NCI-H1105 treated with DMSO at 0.1 percent for 48 hours (cell line): ENCODE results near the gene BCL6.
"Not testable (repeated sequence)": the region's sequence is repeated elsewhere in the genome, so short reads cannot be mapped to it uniquely, and the experiment has no call there.

Experiments used
- DNase-seq: peaks from one replicate; lab custom pipeline; 2025; lab: John Stamatoyannopoulos, UW

BCL6 gene

GRCh38 chr3:187713504-187713903 is 31.8 kb downstream of the BCL6 start:
- DNase-seq, result no peak

DNA sequence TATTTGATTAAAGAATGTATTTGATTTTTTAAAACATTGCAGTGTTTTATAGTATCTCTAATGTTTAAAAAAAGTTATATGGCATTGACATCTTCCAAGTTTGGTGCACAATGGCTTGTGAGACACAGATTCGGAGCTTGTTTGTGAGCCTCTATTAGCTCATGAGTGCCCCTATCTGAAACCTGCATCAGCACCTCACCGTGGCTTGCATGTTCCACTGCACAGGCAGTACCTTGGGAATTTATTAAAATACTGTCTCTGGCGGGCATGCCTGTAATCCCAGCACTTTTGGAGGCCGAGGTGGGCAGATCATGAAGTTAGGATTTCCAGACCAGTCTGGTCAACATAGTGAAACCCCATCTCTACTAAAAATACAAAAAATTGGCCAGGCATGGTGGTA is 36.1 kb downstream of the BCL6 start:
- DNase-seq, result no peak

DNA sequence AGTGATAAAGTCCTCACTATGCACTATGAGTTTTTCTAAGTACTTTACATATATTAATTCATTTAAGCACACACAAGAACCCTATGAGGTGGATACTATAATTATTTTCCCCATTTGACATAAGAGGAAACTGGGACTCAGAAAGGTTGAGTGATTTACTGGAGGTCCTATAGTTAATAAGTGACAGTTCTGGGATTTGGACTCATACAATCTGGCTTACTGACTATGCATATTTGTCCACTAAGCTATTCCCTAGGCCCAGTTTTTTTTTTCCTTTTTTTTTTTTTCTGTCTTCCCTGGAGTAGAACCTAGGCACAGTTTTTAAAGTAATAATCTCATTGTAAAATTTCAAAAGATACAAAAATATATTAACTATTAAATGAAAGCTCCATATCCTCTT is 36.6 kb downstream of the BCL6 start:
- no peak for DNase-seq

- no peak for DNase-seq
Observed at GRCh38 chr3:187706971-187707370, 38.3 kb downstream of the BCL6 start.

GRCh38 chr3:187705164-187705563 is 40.1 kb downstream of the BCL6 start:
- DNase-seq, result no peak

- DNase-seq, result no peak
Observed at GRCh38 chr3:187702507-187703033, 42.7 kb downstream of the BCL6 start, which contains the start of gene RTP2. RTP2 (minus strand) TSS chr3:187702557; CDS start chr3:187702128, 429 bp downstream.

DNA sequence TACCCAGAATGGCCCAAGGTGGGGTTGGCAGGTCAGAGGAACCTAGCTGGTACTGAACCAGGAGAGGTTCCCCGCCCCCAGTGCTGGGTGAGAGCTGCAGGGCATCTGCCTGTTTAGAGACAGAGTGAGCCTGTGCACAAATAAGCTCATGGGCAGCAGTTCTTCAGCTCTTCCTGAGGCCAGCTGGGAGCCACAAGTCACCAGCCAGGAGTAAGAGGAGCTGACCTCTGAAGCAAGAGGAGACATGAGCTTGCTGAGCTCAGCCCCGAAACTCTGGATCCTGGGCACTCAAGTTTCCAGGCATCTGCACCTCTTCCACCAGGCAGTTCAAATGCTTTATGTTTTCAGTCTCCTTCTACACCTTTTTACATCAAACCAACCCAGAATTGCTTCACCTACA is 45.0 kb downstream of the BCL6 start:
- DNase-seq, result no peak

DNA sequence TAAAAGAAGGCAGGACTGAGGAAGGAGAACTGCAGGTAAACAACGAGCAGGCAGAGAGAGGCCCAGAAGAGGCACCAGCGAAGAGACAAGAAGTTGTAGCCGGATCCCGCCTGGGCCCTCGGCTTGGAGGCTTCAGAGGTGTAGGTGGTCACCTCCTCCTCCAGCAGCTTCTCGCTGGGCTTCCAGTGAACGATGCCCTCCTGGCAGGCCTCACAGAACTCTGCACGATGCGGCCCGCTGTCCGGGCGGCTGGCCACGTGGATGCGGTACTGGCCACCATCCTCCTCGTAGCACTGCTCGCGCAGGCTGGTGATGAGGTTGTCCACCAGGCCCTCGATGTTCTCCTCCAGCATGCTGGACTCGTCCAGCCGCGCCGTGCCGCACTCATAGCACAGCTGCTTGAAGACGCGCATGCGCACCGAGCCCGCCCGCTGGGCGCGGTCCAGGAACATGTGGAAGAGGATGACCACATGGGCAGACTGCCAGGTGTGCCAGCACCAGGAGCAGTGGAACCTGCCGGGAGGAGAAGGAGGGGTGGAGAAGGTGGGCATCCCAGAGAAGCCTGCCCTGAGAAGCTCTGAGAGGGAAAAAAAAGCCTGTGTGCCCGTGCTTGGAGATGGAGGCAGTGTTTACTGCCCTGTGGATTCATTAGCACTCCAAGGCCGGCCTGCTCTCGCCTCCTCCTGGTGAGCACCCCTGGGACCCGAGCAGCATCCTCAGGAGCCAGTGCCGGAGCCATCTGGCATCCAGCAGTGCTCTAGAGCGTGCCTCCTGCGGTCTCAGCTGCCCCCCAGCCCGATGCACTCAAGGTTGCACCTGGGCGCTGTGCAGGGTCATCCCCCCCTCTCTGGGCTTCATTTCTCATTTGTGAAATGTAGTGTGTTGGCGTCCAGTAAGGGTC is 46.5 kb downstream of the BCL6 start:
- DNase-seq, result no peak

DNA sequence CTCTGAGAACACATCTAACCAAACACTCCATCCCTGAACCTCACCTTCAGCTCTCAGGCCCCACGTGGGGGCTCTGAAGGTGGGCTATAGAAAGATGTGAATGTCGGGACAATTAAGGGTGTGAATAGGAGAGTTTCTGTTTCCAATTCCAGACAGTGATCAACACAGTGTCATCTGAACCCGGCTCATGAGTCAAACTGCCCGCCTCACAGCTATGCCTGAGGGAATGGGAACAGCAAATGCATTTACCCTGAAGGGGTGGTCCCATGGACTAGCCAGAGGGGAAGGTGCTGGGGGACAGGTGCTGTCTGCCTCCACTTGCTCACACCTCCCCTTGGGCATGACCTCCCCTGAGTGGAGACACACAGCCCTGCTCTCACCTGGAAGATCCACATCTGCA is 49.2 kb downstream of the BCL6 start:
- no peak for DNase-seq

DNA sequence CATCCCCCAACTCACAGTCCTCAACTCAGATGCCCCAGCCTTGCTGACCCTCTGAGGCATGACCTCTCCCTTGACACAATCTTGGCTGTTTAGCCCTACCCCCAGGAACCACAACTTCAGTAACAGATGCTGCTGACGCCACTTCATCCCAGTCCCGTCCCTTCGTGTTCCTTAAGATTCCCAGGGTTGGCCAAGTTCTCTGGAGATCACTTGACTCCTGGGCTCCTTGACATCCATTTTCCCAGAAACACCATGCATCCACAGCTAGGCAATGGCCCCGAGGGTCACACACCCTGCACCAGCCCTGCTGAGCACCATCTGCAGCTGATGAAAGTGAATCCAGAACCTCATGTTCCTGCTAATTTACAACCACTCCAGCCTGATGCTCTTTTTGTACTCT is 49.8 kb downstream of the BCL6 start:
- DNase-seq, result no peak

DNA sequence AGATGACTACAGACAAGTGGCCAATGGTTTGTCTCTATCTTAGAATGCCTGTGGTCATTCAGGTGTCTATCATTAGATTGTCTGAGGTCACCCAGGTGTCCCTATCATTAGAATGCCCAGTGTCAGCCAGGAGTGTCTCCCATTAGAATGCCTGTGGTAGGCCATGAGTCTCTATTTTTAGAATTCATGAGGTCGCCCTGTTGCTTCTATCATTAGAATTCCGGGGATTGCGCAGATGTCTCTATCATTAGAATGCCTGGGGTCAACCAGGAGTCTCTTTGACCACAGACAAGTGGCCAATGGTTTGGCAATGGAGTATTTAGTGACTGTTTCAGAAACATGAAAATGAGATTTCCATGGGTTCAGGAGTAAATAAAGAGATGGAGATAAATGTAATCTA is 50.5 kb downstream of the BCL6 start:
- DNase-seq, result no peak

DNA sequence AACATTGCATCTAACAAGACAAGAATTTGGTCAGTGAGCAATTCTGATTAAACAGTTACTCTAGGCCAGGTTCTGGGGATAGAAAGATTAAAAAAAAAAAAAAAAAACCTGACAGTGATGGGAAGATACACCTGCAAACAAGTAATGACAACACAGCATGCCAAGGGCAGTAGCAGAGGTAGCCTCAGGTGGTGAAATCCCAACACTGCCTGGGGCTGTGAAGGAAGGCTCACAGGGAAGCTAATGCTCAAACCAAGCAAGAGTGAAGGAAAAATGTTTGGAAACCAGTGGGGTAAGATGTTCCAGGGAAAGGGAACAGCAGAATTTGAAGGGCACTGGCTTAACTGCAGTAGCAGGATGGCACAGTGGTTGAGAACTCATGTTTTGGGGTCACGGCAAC is 51.8 kb downstream of the BCL6 start:
- no peak for DNase-seq

DNA sequence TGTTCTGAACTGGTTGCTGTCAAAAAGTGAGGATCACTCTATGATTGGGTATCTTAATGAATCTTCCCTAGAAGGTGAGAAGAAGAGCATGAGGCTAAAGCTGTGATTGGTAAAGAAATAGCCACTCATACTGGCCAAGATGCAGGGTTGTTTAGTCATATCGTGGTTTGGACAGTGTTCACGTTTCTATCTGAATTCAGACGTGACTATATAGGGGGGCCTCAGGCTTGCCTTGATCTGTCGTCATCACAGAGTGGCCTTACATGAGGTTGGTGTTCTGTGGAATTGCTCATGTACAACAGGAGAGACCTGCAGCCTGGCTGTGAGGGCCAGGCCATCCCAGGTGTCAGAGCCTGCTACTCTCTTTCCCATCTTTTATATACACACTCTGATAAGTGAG is 55.3 kb downstream of the BCL6 start:
- DNase-seq, result no peak

DNA sequence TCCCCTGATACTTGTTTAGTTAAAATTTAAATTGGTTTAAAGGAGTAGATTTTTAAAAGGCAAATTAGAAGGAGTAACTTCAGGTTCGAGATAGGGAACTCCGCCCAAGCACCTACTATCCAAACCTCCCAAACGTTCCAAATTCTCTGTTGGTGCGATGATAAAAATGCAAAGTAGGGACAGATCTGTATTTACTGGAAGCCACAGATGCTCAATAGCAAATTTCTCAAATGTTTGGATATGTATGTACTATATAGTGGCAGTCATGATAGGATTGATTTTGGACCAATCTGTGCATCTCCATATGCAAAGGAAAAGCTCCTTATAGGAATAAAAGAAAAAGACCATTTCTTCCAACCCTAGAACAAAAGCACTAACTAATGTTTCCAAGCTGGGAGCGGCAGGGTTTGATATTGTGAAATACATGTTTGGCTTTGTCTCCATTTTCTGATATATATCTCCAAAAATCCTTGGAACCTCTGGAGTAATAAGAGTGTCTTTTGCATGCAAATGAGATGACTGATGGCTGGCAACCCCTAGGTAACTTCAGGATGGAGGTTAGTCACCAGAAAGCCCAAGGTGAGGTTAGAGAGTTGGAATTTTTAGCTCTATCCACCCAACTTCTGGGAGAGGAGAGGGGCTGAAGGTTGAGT is 58.5 kb downstream of the BCL6 start:
- DNase-seq, result no peak

- no peak for DNase-seq
Observed at GRCh38 chr3:187685948-187686347, 59.3 kb downstream of the BCL6 start.

DNA sequence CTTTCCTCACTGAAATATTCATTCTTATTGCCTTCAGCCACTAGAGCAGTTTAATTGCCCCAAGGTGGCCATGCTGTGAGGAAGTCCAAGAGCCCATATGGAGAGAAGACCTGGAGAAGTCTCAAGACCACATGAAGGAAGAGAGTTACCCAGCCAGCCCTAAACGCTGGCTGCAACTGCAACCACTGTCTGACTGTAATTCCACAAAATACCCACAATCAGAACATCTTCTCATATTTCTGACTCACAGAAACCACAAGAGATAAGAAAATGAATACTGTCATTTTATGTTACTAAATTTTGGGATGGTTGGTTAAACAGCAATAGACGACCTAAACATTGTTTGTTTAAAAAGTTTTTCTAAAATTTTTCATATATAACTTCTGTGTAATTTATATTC is 60.4 kb downstream of the BCL6 start:
- DNase-seq, result no peak

DNA sequence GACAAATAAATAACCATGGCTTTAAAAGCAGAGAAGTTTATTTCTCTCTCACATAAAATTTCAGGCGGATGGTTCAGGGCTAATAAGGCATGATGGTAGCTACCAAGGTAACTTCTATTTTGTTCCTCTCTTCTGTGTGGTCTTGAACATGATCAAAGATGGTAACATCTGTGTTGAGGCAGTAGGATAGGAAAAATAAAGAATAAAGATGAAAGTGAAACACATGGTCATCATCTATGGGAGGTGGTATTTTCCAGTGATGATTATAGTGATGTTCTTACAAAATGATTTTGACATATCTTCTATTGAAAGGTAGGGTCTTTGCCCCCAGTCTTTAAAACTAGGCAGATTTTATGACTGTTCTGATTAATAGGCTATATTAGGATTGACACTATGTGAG is 60.8 kb downstream of the BCL6 start:
- no peak for DNase-seq

- not testable (repeated sequence) for DNase-seq
Observed at GRCh38 chr3:187681756-187682155, 63.5 kb downstream of the BCL6 start.

GRCh38 chr3:187679638-187680396 is 65.5 kb downstream of the BCL6 start:
- peak; percentile 85 for DNase-seq

DNA sequence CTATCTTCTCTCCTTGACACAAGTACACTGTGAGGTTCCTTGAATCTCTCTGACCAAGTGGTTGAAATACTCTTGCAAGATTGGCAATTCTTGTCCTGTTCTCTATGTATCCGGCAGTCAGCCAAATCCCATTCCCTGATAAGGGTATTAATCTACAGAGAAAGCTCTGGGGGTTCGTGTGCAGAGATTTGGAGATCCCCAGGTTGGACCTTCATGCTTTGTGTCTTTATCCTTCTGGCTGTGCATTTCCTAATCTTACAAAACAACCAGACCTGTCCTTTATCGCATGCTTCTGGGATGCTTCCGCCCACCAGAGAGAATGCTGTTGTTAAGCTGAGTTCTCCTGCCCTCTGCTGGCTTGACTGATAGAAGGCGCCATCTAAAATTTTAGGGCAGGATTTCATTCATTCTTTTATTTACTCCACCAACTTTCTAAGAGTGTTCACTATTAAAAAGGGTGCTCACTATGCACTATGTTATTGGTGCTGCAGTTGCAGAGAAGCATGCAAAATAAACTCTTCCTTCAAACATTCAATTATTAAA is 66.5 kb downstream of the BCL6 start:
- DNase-seq, result peak; percentile 81

GRCh38 chr3:187677604-187678003 is 67.7 kb downstream of the BCL6 start:
- DNase-seq, result peak; percentile 21

DNA sequence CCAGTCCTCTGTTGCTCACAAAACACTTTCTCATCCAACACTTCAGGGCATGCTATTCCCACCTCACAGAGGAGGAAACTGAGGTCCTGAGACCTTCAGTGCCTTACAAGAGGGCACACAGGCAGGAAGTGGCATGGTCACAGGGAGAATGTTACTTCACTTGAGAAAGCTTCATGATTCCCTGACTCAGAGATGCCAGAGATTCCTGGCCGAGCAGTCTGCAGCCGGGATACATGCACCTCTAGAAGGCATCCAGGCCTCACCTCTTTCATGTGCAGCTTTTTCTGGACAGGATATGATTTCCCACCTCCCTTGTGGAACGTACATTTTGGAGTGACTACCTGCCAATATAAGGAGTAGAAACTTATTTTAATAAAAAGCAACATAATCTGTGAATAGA is 72.3 kb downstream of the BCL6 start:
- DNase-seq, result no peak
